H7 (cell line): ENCODE measurements around the gene DIO1. TPM values are rescaled to one million over a fixed set of nuclear protein-coding genes. Genes with fewer than 3 reads are reported as not detected.

Experiments
- DNase-seq: peaks from one replicate; pipeline ENCODE4 v3.0.0; 2012
- H3K27me3 ChIP-seq: 2 replicates; pipeline ENCODE4 v1.6.0; 2011; ENCODE audit warnings: mild to moderate bottlenecking, low read length; ENCODE audit not compliant: control insufficient read depth, insufficient read depth
- H3K36me3 ChIP-seq: replicated peaks from 2 replicates; pipeline ENCODE4 v1.5.1; 2011; ENCODE audit warnings: low read length; ENCODE audit not compliant: control insufficient read depth, insufficient read depth
- H3K4me3 ChIP-seq: 2 replicates; pipeline ENCODE4 v1.5.1; 2011; ENCODE audit warnings: low read depth, mild to moderate bottlenecking, control low read depth, low read length, moderate library complexity; ENCODE audit not compliant: insufficient read depth
- total RNA-seq: library from RNA; depleted of rRNA; stranded (reverse); fragments of >200 nt; shearing (Covaris generic); gene quantifications from 2 replicates; pipeline ENCODE4 v1.2.3, GENCODE V29; 2014; rRNA removed

The DIO1 gene
- total RNA-seq, 1 experiment from 2014 or later = not detected

GRCh38 chr1:53957194-53957818 is 63.3 kb downstream of the DIO1 start:
- no peak overlapping the region for H3K4me3 ChIP-seq
- DNase-seq = peak; percentile 34
- peaks cover 11% of the 10 kb centered on the region for H3K36me3 ChIP-seq
- no peaks in the 10 kb centered on the region for H3K27me3 ChIP-seq

GRCh38 chr1:53959664-53960250 is 65.8 kb downstream of the DIO1 start:
- H3K36me3 ChIP-seq = peaks cover 14% of the 10 kb centered on the region

More at GRCh38 chr1:53959664-53960250, 65.8 kb downstream of the DIO1 start:
- Histone ChIP-seq H3K27me3 (no peaks in the 10 kb centered on the region), H3K4me3 (no peak overlapping the region)
- DNase-seq = peak; percentile 62

Other genes starting within 250 kb of the DIO1 start
- gene GLIS1, start 155.0 kb upstream of the DIO1 start, total RNA-seq = 0.04 and 0.42 TPM in 2 replicates
- gene NDC1, start 55.9 kb upstream of the DIO1 start, total RNA-seq = 92.6 and 110 TPM in 2 replicates
- 26.9 and 29.3 TPM in 2 replicates for gene YIPF1, start 4.4 kb upstream of the DIO1 start, total RNA-seq
- gene IFT25, start 51.5 kb downstream of the DIO1 start, total RNA-seq = 25.7 and 30.0 TPM in 2 replicates
- gene LRRC42, start 52.2 kb downstream of the DIO1 start, total RNA-seq = 77.2 and 80.9 TPM in 2 replicates
- not detected in 2 replicates for gene LDLRAD1, start 124.0 kb downstream of the DIO1 start, total RNA-seq
- 127 and 136 TPM in 2 replicates for gene TMEM59, start 159.0 kb downstream of the DIO1 start, total RNA-seq
- gene TCEANC2, start 159.4 kb downstream of the DIO1 start, total RNA-seq = 4.3 and 6.4 TPM in 2 replicates